Dermis lymphatic vessel endothelial cell (primary cell): ENCODE data around the gene FAM204A. TPM values are rescaled to one million over a fixed set of nuclear protein-coding genes. Genes with fewer than 3 reads are reported as not detected.

Source experiments
- total RNA-seq: library from RNA; depleted of rRNA; stranded (reverse); fragments of >200 nt; gene quantifications from 2 replicates; pipeline ENCODE4 v1.2.1, GENCODE V29; 2014

The FAM204A gene
- 42.6 and 64.4 TPM in 2 replicates for total RNA-seq

GRCh38 chr10:118341791-118342637 is at the start of gene FAM204A:
FAM204A (minus strand) TSS chr10:118342324; CDS start chr10:118336415, 5,909 bp downstream.

